Lower lobe of right lung (tissue), 2 donors: ENCODE data around the gene CIPC. TPM values are rescaled to one million over a fixed set of nuclear protein-coding genes. Genes with fewer than 3 reads are reported as not detected.

Experiments
- ATAC-seq, 2 donors: fragments of 200-7000 bp; cut with Tn5 transposase; one replicate each; pipeline ENCODE4 v1.9.1; 2020 to 2022; ENCODE audit warnings: mild to moderate bottlenecking in 2 of 2, moderate library complexity in 2 of 2
- DNase-seq: peaks from one replicate; pipeline ENCODE4 v3.0.0-alpha.2; 2020
- H3K27ac ChIP-seq: fragments of 200-600 bp; one replicate; pipeline ENCODE4 v1.8.0; 2022
- H3K27me3 ChIP-seq: fragments of 200-600 bp; one replicate; pipeline ENCODE4 v1.8.0; 2022; ENCODE audit warnings: low read depth
- H3K36me3 ChIP-seq: fragments of 200-600 bp; one replicate; pipeline ENCODE4 v1.8.0; 2022; ENCODE audit warnings: mild to moderate bottlenecking
- H3K4me1 ChIP-seq: fragments of 200-600 bp; one replicate; pipeline ENCODE4 v1.8.0; 2022
- H3K4me3 ChIP-seq: fragments of 200-600 bp; one replicate; pipeline ENCODE4 v1.8.0; 2022; ENCODE audit warnings: mild to moderate bottlenecking
- H3K9me3 ChIP-seq: fragments of 200-600 bp; one replicate; pipeline ENCODE4 v1.8.0; 2022
- CTCF ChIP-seq: fragments of 200-600 bp; IDR thresholded peaks from one replicate; pipeline ENCODE4 v1.8.0; 2022; ENCODE audit warnings: antibody characterized with exemption, mild to moderate bottlenecking
- intact Hi-C: fragments of 100-400 bp; cut with DNase I; formaldehyde crosslinking; loops from one replicate; pipeline ENCODE4 v1.11.0; 2022
- total RNA-seq: library from RNA; stranded (reverse); fragmentation: NEBNext Ultra II Directional; extraction: Animal tissue kit (Norgen Biotek cat#: 25700); gene quantifications from one replicate; pipeline ENCODE4 v1.2.1, GENCODE V29; 2021
- donor health status: DM: no; HTN: yes; CAD: no; lungs with severe emphysema.

The CIPC gene
- total RNA-seq, 1 donor from 2014 or later, result 28.4 TPM

- H3K27me3 ChIP-seq, result peaks cover 91% of the 10 kb centered on the region
Observed at GRCh38 chr14:77143071-77143470, 45.0 kb downstream of the CIPC start.

GRCh38 chr14:77144412-77145115 lies 46.5 kb downstream of the CIPC start:
- no peak for TF ChIP-seq CTCF
- DNase-seq (no peak), ATAC-seq (no peak)
- Histone ChIP-seq H3K9me3 (no peaks in the 10 kb centered on the region), H3K27me3 (peaks cover 76% of the 10 kb centered on the region), H3K4me3 (no peak overlapping the region), H3K4me1 (peaks cover 14% of the 10 kb centered on the region), H3K36me3 (no peaks in the 10 kb centered on the region), H3K27ac (no peak overlapping the region)
- intact Hi-C loops, result no loop called here

More at GRCh38 chr14:77143071-77143470, 45.0 kb downstream of the CIPC start:
- peaks cover 14% of the 10 kb centered on the region for H3K4me1 ChIP-seq
- intact Hi-C loops, result no loop called here
- H3K4me3 ChIP-seq, result no peak overlapping the region
- DNase-seq (no peak), ATAC-seq (no peak)
- no peak for TF ChIP-seq CTCF
- no peaks in the 10 kb centered on the region for H3K9me3 ChIP-seq
- H3K27ac ChIP-seq, result no peak overlapping the region
- no peaks in the 10 kb centered on the region for H3K36me3 ChIP-seq

- intact Hi-C loops, result no loop called here
- no peak for TF ChIP-seq CTCF
- Histone ChIP-seq H3K9me3 (no peaks in the 10 kb centered on the region), H3K4me1 (peaks cover 7% of the 10 kb centered on the region), H3K27me3 (peaks cover 67% of the 10 kb centered on the region), H3K27ac (no peak overlapping the region), H3K4me3 (no peak overlapping the region), H3K36me3 (no peaks in the 10 kb centered on the region)
- no peak for DNase-seq
- no peak for ATAC-seq
Observed at GRCh38 chr14:77145975-77146740, 48.1 kb downstream of the CIPC start.

- H3K9me3 ChIP-seq, result no peaks in the 10 kb centered on the region
- DNase-seq (no peak), ATAC-seq (no peak)
- H3K4me3 ChIP-seq, result no peak overlapping the region
- H3K27me3 ChIP-seq, result peaks cover 61% of the 10 kb centered on the region
- H3K27ac ChIP-seq, result no peak overlapping the region
- no peaks in the 10 kb centered on the region for H3K4me1 ChIP-seq
- intact Hi-C loops, result no loop called here
- TF ChIP-seq CTCF, result no peak
- H3K36me3 ChIP-seq, result no peaks in the 10 kb centered on the region
Observed at GRCh38 chr14:77148510-77149231, 50.6 kb downstream of the CIPC start.

GRCh38 chr14:77151245-77151644 lies 53.2 kb downstream of the CIPC start:
- Histone ChIP-seq H3K27ac (no peak overlapping the region), H3K36me3 (no peaks in the 10 kb centered on the region), H3K4me3 (no peak overlapping the region), H3K9me3 (no peaks in the 10 kb centered on the region), H3K27me3 (peaks cover 54% of the 10 kb centered on the region), H3K4me1 (no peaks in the 10 kb centered on the region)
- peak; percentile 21 for TF ChIP-seq CTCF
- intact Hi-C loops, result no loop called here
- DNase-seq, result no peak
- no peak for ATAC-seq
